RWPE2 (cell line): Measurements from ENCODE around the gene SLC9A2.

ENCODE experiments used
- ATAC-seq: fragments of 200-7000 bp; cut with Tn5 transposase; 3 replicates; pipeline ENCODE4 v1.9.1; 2021; ENCODE audit warnings: low read depth
- DNase-seq: peaks from one replicate; pipeline ENCODE4 v3.0.0-alpha.2; 2020; ENCODE audit warnings: low spot score
- H3K27ac ChIP-seq: fragments of 450-650 bp; 2 replicates; pipeline ENCODE4 v1.5.1; 2017; ENCODE audit warnings: mild to moderate bottlenecking; ENCODE audit not compliant: poor library complexity, severe bottlenecking
- H3K27me3 ChIP-seq: fragments of 250-450 bp; sonication (Bioruptor Pico); 2 replicates; pipeline ENCODE4 v1.5.1; 2021; ENCODE audit warnings: mild to moderate bottlenecking, moderate library complexity; ENCODE audit not compliant: insufficient read depth, poor library complexity, severe bottlenecking
- H3K36me3 ChIP-seq: fragments of 250-450 bp; sonication (Bioruptor Pico); 2 replicates; pipeline ENCODE4 v1.5.1; 2020; ENCODE audit warnings: low read depth, mild to moderate bottlenecking, moderate library complexity
- H3K4me1 ChIP-seq: fragments of 250-450 bp; sonication (Bioruptor Pico); 2 replicates; pipeline ENCODE4 v1.5.1; 2021; ENCODE audit warnings: mild to moderate bottlenecking, moderate library complexity; ENCODE audit not compliant: insufficient read depth, poor library complexity, severe bottlenecking
- H3K4me3 ChIP-seq: fragments of 250-450 bp; sonication (Bioruptor Pico); 2 replicates; pipeline ENCODE4 v1.5.1; 2021; ENCODE audit warnings: mild to moderate bottlenecking, moderate library complexity; ENCODE audit not compliant: severe bottlenecking
- H3K9me3 ChIP-seq: fragments of 250-450 bp; sonication (Bioruptor Pico); 2 replicates; pipeline ENCODE4 v1.5.1; 2021; ENCODE audit warnings: mild to moderate bottlenecking, moderate library complexity; ENCODE audit not compliant: severe bottlenecking
- TF ChIP-seq, protein P1 (sequence below): fragments of 450-650 bp; IDR thresholded peaks from one replicate; pipeline ENCODE4 v1.5.1; 2017; ENCODE audit warnings: mild to moderate bottlenecking, moderate library complexity; ENCODE audit not compliant: poor library complexity, severe bottlenecking

SLC9A2 gene

DNA sequence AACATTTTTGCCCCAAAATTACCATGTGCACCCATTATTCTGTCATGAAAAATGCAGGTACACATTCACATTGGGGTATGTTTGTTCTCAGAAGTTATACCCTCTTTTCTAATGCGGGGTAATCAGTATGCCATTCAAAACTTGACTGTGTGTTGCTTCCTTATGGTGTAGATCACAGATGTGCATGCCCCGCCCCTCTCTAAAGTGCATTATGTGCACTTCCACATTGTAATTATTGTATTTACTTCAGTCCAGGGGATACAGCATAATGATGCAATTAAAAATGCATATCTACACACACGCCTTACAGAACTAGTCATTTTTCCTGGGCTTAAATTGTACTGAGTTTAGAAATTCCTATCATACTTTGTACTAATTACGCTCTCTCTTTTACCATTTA, 48.8 kb downstream of the SLC9A2 start:
- H3K36me3 ChIP-seq, result no peaks in the 10 kb centered on the region
- no peaks in the 10 kb centered on the region for H3K27me3 ChIP-seq
- H3K9me3 ChIP-seq, result no peaks in the 10 kb centered on the region
- no peak overlapping the region for H3K4me3 ChIP-seq
- DNase-seq (no peak), ATAC-seq (no peak)
- H3K27ac ChIP-seq, result no peak overlapping the region
- H3K4me1 ChIP-seq, result peaks cover 13% of the 10 kb centered on the region
- TF ChIP-seq, protein P1, sequence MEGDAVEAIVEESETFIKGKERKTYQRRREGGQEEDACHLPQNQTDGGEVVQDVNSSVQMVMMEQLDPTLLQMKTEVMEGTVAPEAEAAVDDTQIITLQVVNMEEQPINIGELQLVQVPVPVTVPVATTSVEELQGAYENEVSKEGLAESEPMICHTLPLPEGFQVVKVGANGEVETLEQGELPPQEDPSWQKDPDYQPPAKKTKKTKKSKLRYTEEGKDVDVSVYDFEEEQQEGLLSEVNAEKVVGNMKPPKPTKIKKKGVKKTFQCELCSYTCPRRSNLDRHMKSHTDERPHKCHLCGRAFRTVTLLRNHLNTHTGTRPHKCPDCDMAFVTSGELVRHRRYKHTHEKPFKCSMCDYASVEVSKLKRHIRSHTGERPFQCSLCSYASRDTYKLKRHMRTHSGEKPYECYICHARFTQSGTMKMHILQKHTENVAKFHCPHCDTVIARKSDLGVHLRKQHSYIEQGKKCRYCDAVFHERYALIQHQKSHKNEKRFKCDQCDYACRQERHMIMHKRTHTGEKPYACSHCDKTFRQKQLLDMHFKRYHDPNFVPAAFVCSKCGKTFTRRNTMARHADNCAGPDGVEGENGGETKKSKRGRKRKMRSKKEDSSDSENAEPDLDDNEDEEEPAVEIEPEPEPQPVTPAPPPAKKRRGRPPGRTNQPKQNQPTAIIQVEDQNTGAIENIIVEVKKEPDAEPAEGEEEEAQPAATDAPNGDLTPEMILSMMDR, result no peak

DNA sequence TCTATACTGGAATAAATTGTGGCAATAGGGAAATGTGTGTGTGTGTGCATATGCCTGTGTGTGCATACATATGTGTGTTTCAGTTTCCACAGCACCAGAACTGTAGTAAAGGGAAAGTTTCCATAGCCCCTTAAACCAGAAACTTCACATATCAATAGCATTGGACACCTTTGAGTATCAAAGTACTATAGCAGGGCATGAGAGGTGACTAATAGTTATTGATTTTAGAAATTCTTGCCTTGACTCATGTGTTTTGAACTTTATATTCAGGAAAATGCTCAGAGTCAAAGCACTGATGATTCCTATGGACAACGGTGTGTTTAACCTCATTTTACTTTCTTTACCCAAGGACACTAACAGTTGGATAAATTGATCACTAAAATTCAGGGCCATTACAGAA, 50.0 kb downstream of the SLC9A2 start:
- H3K27me3 ChIP-seq, result no peaks in the 10 kb centered on the region
- no peak overlapping the region for H3K27ac ChIP-seq
- H3K4me3 ChIP-seq, result no peak overlapping the region
- peaks cover 7% of the 10 kb centered on the region for H3K4me1 ChIP-seq
- TF ChIP-seq, protein P1, result no peak
- no peaks in the 10 kb centered on the region for H3K36me3 ChIP-seq
- ATAC-seq, result no peak
- H3K9me3 ChIP-seq, result no peaks in the 10 kb centered on the region
- no peak for DNase-seq

DNA sequence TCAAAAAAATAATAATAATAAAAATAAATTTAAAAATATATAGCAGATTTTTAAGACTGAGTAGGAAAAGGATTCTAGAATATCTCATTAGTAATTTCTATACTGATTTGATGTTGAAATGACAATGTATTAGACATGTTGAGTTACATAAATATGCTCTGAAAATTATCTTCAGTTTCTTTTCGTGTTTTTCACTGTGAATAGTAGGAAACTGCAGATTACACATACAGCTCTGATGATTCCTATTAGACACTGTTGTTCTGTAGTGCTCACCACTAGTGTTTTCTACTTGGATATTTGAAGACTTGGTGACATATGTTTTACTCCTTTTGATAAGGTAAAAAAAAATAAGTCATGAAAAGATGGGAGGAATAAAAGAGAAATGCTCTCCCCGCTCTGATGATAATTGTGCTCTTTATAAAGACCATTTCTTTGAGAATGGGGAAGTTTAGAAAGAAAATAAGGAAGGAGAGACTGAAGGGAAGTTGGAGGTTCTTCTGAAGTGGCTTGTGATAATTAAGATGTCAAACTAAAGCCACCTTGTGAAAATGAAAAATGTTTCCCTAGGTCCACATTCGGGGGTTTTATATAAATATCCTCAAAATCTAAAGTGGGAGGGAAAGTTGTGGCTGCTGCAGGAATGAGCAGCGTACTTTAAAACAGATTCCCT, 52.9 kb downstream of the SLC9A2 start:
- H3K36me3 ChIP-seq, result no peaks in the 10 kb centered on the region
- H3K4me3 ChIP-seq, result no peak overlapping the region
- peaks cover under 1% of the 10 kb centered on the region for H3K4me1 ChIP-seq
- ATAC-seq (no peak), DNase-seq (no peak)
- H3K27ac ChIP-seq, result no peak overlapping the region
- H3K27me3 ChIP-seq, result no peaks in the 10 kb centered on the region
- H3K9me3 ChIP-seq, result no peaks in the 10 kb centered on the region
- TF ChIP-seq, protein P1, result no peak

DNA sequence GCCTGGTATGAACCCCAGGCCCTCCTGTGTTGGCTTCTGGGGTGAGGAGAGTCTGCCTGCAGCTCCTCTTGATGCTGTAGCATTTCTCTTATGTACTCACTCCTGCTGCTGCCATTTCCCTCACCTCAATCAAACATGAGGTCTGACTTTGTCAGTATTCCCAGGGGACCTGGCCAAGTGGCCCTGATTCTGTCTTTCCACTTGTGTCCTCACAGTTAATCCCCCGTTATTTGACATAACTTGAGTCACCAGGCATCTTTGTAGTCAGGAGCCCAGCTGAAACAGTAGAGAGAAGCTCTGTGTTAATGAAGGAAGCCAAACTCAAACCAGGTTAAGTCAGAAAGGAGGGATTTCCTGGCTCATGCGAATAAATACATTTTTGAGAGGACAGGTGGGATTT, 55.0 kb downstream of the SLC9A2 start:
- H3K36me3 ChIP-seq, result no peaks in the 10 kb centered on the region
- DNase-seq (no peak), ATAC-seq (no peak)
- H3K4me3 ChIP-seq, result no peak overlapping the region
- no peaks in the 10 kb centered on the region for H3K9me3 ChIP-seq
- no peak overlapping the region for H3K27ac ChIP-seq
- H3K27me3 ChIP-seq, result no peaks in the 10 kb centered on the region
- TF ChIP-seq, protein P1, result no peak
- H3K4me1 ChIP-seq, result peaks cover 5% of the 10 kb centered on the region

DNA sequence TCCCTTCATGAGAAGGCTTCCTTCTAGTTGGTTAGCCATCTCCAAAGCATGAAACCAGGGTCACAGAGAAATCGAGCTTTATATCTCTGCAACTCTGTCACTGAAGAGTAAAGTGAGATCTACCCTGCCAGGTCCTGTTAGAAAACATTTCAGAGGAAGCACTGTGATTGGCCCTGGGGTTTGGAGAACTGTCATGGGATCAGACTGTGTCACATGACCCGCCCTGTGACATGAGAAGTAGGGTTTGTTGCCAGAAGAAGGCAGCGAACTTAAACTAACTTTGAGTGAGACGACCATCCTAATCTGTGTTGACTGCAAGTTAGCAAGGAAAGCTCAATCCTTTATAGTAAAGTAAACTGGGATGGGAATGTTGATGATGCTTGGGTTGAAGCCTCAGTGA, 55.5 kb downstream of the SLC9A2 start:
- Histone ChIP-seq H3K36me3 (no peaks in the 10 kb centered on the region), H3K9me3 (no peaks in the 10 kb centered on the region), H3K4me1 (peaks cover 5% of the 10 kb centered on the region), H3K27ac (no peak overlapping the region), H3K27me3 (no peaks in the 10 kb centered on the region), H3K4me3 (no peak overlapping the region)
- TF ChIP-seq, protein P1, result no peak
- no peak for DNase-seq
- no peak for ATAC-seq
